Suprapubic skin (tissue), 4 donors: ENCODE results near the gene ADGRG7.

Experiments used
- EP300 ChIP-seq: sonication (generic); formaldehyde crosslinking; IDR thresholded peaks from one replicate; pipeline ENCODE4 v1.6.1; 2017; ENCODE audit warnings: antibody characterized with exemption
- POLR2A ChIP-seq, 2 donors: fragments of 450-650 bp; IDR thresholded peaks; one replicate each; pipeline ENCODE4 v1.6.1; 2017; ENCODE audit warnings: antibody characterized with exemption in 2 of 2, mild to moderate bottlenecking in 2 of 2, moderate library complexity in 2 of 2
- POLR2AphosphoS5 ChIP-seq, 3 donors: sonication (generic); formaldehyde crosslinking; IDR thresholded peaks; one replicate each; pipeline ENCODE4 v1.6.1; 2017; ENCODE audit warnings: antibody characterized with exemption in 3 of 3
- TF ChIP-seq, protein P1 (sequence below), 2 donors: fragments of 200-600 bp in 1 of 2; fragments of 450-650 bp in 1 of 2; sonication (generic) in 1 of 2; IDR thresholded peaks; one replicate each; pipeline ENCODE4 v1.5.1; 2016 to 2019; ENCODE audit warnings: antibody characterized with exemption in 2 of 2, mild to moderate bottlenecking in 1 of 2, moderate library complexity in 1 of 2

DNA sequence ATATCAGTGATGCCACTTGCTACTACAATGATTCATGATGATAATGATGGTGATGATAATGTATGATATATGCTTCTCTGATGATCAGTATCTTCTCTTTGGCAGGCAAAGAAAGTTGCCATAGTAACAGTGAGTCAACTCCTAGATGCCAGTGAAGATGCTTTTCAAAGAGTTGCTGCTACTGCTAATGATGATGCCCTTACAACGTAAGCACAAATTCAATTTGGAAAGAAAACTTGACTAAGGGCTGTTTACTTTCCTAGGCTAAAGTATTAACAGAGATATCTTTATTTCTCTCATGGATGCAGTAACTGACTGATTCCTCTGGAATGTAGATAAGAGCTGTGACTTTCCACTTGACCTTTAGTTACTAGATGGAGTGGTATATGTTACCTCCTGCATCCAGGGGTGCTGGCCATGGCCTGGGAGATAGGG is 27.8 kb downstream of the ADGRG7 start:
- no peak for TF ChIP-seq POLR2A (IDR thresholded peaks at IDR 0.05)
- TF ChIP-seq, protein P1, sequence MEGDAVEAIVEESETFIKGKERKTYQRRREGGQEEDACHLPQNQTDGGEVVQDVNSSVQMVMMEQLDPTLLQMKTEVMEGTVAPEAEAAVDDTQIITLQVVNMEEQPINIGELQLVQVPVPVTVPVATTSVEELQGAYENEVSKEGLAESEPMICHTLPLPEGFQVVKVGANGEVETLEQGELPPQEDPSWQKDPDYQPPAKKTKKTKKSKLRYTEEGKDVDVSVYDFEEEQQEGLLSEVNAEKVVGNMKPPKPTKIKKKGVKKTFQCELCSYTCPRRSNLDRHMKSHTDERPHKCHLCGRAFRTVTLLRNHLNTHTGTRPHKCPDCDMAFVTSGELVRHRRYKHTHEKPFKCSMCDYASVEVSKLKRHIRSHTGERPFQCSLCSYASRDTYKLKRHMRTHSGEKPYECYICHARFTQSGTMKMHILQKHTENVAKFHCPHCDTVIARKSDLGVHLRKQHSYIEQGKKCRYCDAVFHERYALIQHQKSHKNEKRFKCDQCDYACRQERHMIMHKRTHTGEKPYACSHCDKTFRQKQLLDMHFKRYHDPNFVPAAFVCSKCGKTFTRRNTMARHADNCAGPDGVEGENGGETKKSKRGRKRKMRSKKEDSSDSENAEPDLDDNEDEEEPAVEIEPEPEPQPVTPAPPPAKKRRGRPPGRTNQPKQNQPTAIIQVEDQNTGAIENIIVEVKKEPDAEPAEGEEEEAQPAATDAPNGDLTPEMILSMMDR (IDR thresholded peaks at IDR 0.05) = no peak
- TF ChIP-seq EP300 = no peak
- TF ChIP-seq POLR2AphosphoS5 (IDR thresholded peaks at IDR 0.05) = no peak
